HCT116 (cell line): ENCODE measurements around the gene MAPK8IP3. TPM values are rescaled to one million over a fixed set of nuclear protein-coding genes. Genes with fewer than 3 reads are reported as not detected.
A peak's percentile ranks its signal among the peaks of the same experiment; 100 is the strongest.

Experiments
- ATAC-seq: fragments of 200-7000 bp; cut with Tn5 transposase; 2 replicates; pipeline ENCODE4 v1.9.1; 2020; ENCODE audit warnings: mild to moderate bottlenecking, moderate library complexity
- BruUV-seq: library from RNA; stranded (reverse); fragments of 400-500 nt; replicated peaks from 2 replicates; lab custom pipeline; 2021; lab: Mats Ljungman, UMichigan
- CTCF ChIA-PET: fragments of 300-600 bp; sonication (Branson Sonifier 250); formaldehyde crosslinking; loops from one replicate; lab custom pipeline; 2021; ENCODE audit warnings: antibody characterized with exemption; lab: Charles Lee
- POLR2A ChIA-PET: fragments of 300-600, 350-600 bp; sonication (Branson Sonifier 250); formaldehyde crosslinking; loops from one replicate; lab custom pipeline; 2021; ENCODE audit warnings: antibody characterized with exemption; lab: Charles Lee
- RAD21 ChIA-PET, 2 experiments: fragments of 300-600 bp; sonication (Branson Sonifier 250); formaldehyde crosslinking; loops; one replicate each; lab custom pipeline; 2023; ENCODE audit warnings: low total read pairs in 2 of 2; ENCODE audit not compliant: uncharacterized antibody in 2 of 2, unreplicated experiment in 2 of 2, low non-redundant PET in 1 of 2; lab: Charles Lee
- DNase-seq: peaks from one replicate; pipeline ENCODE4 v3.0.0-alpha.2; 2010; ENCODE audit warnings: low read depth, low spot score
- H2AFZ ChIP-seq: fragments of 200-600 bp; shearing (Covaris generic), sonication (generic); 2 replicates; pipeline ENCODE4 v1.6.1; 2017; ENCODE audit warnings: low read depth, mixed run types, mixed read lengths, antibody characterized with exemption, low read length; ENCODE audit not compliant: poor library complexity, severe bottlenecking
- H3K27ac ChIP-seq: 2 replicates; pipeline ENCODE4 v1.5.1; 2012; ENCODE audit warnings: low read depth, low read length
- H3K27me3 ChIP-seq: fragments of 200-600 bp; sonication (generic); 2 replicates; pipeline ENCODE4 v1.6.1; 2016; ENCODE audit warnings: mixed run types, low read length, mixed read lengths; ENCODE audit not compliant: insufficient read depth
- H3K36me3 ChIP-seq, 2 experiments: fragments of 200-500 bp in 1 of 2; fragments of 200-600 bp in 1 of 2; sonication (Bioruptor generic) in 1 of 2; sonication (generic) in 1 of 2; 2 replicates each; pipeline versions ENCODE4 v1.5.1 to v1.6.1; 2014 to 2016; ENCODE audit warnings: low read length in 2 of 2, inconsistent platforms in 1 of 2, mixed read lengths in 1 of 2, mixed run types in 1 of 2; ENCODE audit not compliant: insufficient read depth in 2 of 2, control insufficient read depth in 1 of 2
- H3K4me1 ChIP-seq, 2 experiments: fragments of 200-600 bp in 1 of 2; sonication (generic) in 1 of 2; 2 replicates each; pipeline versions ENCODE4 v1.5.1 to v1.6.1; 2012 to 2017; ENCODE audit warnings: low read length in 2 of 2, inconsistent platforms in 1 of 2, mild to moderate bottlenecking in 1 of 2, mixed read lengths in 1 of 2, mixed run types in 1 of 2, moderate library complexity in 1 of 2; ENCODE audit not compliant: insufficient read depth in 2 of 2, control insufficient read depth in 1 of 2
- H3K4me2 ChIP-seq: fragments of 200-600 bp; sonication (generic); 2 replicates; pipeline ENCODE4 v1.6.1; 2017; ENCODE audit warnings: mixed run types, low read length, mixed read lengths
- H3K4me3 ChIP-seq, 2 experiments: fragments of 200-600 bp in 1 of 2; sonication (generic) in 1 of 2; replicated peaks in 1 of 2; 2 replicates each; pipeline ENCODE4 v1.5.1; 2011 to 2016; ENCODE audit warnings: low read length in 2 of 2, control low read depth in 1 of 2, low read depth in 1 of 2, mild to moderate bottlenecking in 1 of 2, mixed read lengths in 1 of 2, mixed run types in 1 of 2
- H3K79me2 ChIP-seq: fragments of 200-600 bp; sonication (generic); 2 replicates; pipeline ENCODE4 v1.6.1; 2017; ENCODE audit warnings: mild to moderate bottlenecking, mixed run types, low read length, moderate library complexity, mixed read lengths; ENCODE audit not compliant: insufficient read depth
- H3K9ac ChIP-seq: fragments of 200-600 bp; sonication (generic); 2 replicates; pipeline ENCODE4 v1.6.1; 2016; ENCODE audit warnings: low read length, mixed read lengths
- H3K9me2 ChIP-seq: fragments of 200-600 bp; sonication (generic), shearing (Covaris generic); 2 replicates; pipeline ENCODE4 v1.6.1; 2017; ENCODE audit warnings: mixed run types, mild to moderate bottlenecking, moderate library complexity; ENCODE audit not compliant: insufficient read depth
- H3K9me3 ChIP-seq, 2 experiments: fragments of 200-500 bp in 1 of 2; fragments of 200-600 bp in 1 of 2; sonication (Bioruptor generic) in 1 of 2; sonication (generic) in 1 of 2; 2 replicates each; pipeline ENCODE4 v1.6.1; 2014 to 2017; ENCODE audit warnings: low read length in 2 of 2, mixed read lengths in 2 of 2, inconsistent platforms in 1 of 2, low read depth in 1 of 2, mild to moderate bottlenecking in 1 of 2, mixed run types in 1 of 2, moderate library complexity in 1 of 2; ENCODE audit not compliant: control insufficient read depth in 1 of 2, insufficient read depth in 1 of 2
- H4K20me1 ChIP-seq: fragments of 200-600 bp; sonication (generic), shearing (Covaris generic); 2 replicates; pipeline ENCODE4 v1.6.1; 2017; ENCODE audit warnings: mixed run types, mild to moderate bottlenecking, moderate library complexity; ENCODE audit not compliant: insufficient read depth
- EGR1 ChIP-seq: IDR thresholded peaks from 2 replicates; pipeline ENCODE4 v1.6.1; 2012; ENCODE audit warnings: low read depth
- POLR2A ChIP-seq: IDR thresholded peaks from 2 replicates; pipeline ENCODE4 v1.7.0; 2011; ENCODE audit warnings: borderline replicate concordance; ENCODE audit not compliant: insufficient read depth, insufficient read length; ENCODE audit errors: extremely low read depth
- POLR2AphosphoS5 ChIP-seq: IDR thresholded peaks from 2 replicates; pipeline ENCODE4 v1.6.1; 2011; ENCODE audit warnings: mild to moderate bottlenecking, low read depth, low read length, moderate library complexity
- SIN3A ChIP-seq: IDR thresholded peaks from 2 replicates; pipeline ENCODE4 v1.6.1; 2012; ENCODE audit warnings: low read depth
- SP1 ChIP-seq: IDR thresholded peaks from 2 replicates; pipeline ENCODE4 v1.6.1; 2012; ENCODE audit warnings: low read depth
- SRF ChIP-seq: IDR thresholded peaks from 2 replicates; pipeline ENCODE4 v1.6.1; 2012; ENCODE audit warnings: low read depth
- ZFX ChIP-seq: fragments of 450-650 bp; IDR thresholded peaks from 2 replicates; pipeline ENCODE4 v1.6.1; 2017
- ZNF274 ChIP-seq: fragments of 200-500 bp; sonication (Bioruptor generic); IDR thresholded peaks from 2 replicates; pipeline ENCODE4 v1.6.1; 2014; ENCODE audit warnings: mild to moderate bottlenecking, low read depth, low read length, inconsistent platforms
- intact Hi-C: fragments of 100-400 bp; cut with micrococcal nuclease; formaldehyde crosslinking; loops from 2 replicates; pipeline ENCODE4 v1.10.0; 2022
- total RNA-seq: library from RNA; stranded (reverse); gene quantifications from one replicate; pipeline ENCODE4 v1.2.1, GENCODE V29; 2021; ENCODE audit not compliant: unreplicated experiment
- TF ChIP-seq, protein P1 (sequence below): IDR thresholded peaks from 2 replicates; pipeline ENCODE4 v1.6.1; 2012

MAPK8IP3 gene
- total RNA-seq, 1 experiment from 2014 or later = 75.3 TPM

DNA sequence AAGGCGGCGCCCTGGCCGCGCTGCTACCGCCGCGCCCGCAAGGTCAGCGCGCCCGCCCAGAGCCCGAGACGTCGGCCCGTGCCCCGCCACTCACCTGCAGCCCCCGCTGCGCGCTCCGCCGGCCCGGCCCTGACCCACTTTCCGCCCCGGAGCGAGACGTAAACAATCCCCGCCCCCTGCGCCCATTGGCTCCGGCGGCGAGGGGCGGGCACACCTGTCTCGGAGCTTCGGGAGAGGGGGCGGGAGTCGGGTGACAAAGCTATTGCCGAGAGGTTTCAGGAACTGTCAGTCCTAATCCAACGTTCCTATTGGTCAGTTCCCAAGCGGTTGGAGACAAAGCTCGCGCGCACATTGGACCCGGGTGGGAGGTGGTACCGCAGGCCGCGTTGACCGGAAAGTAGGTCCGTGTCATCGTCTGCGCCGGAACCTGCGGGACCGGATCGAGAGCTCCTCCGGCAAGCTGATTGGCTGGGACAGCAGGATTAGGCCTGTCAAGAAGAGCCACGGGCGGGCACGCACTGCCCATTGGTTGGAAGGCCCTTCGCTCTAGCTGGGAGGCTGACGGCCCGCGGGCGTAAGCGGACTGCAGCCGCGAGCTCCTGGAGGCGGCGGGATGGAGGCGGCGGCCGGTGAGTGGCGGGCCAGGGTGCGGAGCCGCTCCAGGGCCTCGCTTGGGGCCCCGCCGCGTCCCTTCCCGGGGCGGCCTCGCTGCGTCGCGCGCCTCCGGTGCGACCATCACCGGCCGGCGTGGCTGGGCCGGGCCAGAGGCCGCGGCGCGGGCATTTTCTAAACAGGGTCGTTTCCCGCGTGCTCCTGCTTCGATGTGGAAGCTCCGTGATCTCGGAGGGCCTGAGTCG, 76.6 kb downstream of the MAPK8IP3 start, which contains the start of the genes NUBP2 and SPSB3:
Gene NUBP2, plus strand, starts transcription at position 553 of the 857 bp plus-strand sequence. Its CDS starts 61 bp downstream, at position 614.
Gene SPSB3, minus strand, starts transcription at position 164 of the 857 bp plus-strand sequence. CDS start 1,088 bp downstream, outside the sequence.
- ATAC-seq = peak; percentile 84
- ChIA-PET CTCF (interaction anchor here (0.9 to 1.2 kb wide), 6 partner anchors 8 to 358 kb away, joined by 3 to 13 read pairs (median 5); partner anchors contain the start of genes EME2, MAPK8IP3 and MRPS34), RAD21 (no interaction called here), POLR2A (interaction anchor here (1.1 to 1.4 kb wide), 5 partner anchors 11 to 373 kb away, joined by 4 to 23 read pairs (median 6); partner anchors contain the start of genes EME2, FAHD1, HAGH and MRPS34)
- H3K4me1 ChIP-seq = peaks cover 0 to 22% of the 10 kb centered on the region in 2 experiments; a peak in 3 of 4 replicates
- BruUV-seq = no TSS peak
- H3K9me2 ChIP-seq = no peaks in the 10 kb centered on the region
- H3K9me3 ChIP-seq = no peaks in the 10 kb centered on the region
- peak within 1 kb of the TSS; percentile 80 to 88 for H3K4me3 ChIP-seq
- peak within 1 kb of the TSS; percentile 78 for H3K27ac ChIP-seq
- intact Hi-C loops = loop anchor here (1.0 to 2.0 kb wide), 2 partner anchors 9 to 44 kb away; partner anchors contain the start of genes FAHD1, HAGH and MRPS34
- TF ChIP-seq ZNF274 (no peak), SIN3A (peak; percentile 68), SRF (peak; percentile 92; the same call in 1 of the 2 replicates), SP1 (peak; percentile 100), ZFX (peak; percentile 63; the same call in 1 of the 2 replicates), POLR2A (no peak), EGR1 (peak; percentile 74), POLR2AphosphoS5 (peak; percentile 57; the same call in 1 of the 2 replicates)
- TF ChIP-seq, protein P1, sequence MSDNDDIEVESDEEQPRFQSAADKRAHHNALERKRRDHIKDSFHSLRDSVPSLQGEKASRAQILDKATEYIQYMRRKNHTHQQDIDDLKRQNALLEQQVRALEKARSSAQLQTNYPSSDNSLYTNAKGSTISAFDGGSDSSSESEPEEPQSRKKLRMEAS = peak; percentile 72; the same call in 1 of the 2 replicates
- peak within 1 kb of the TSS; percentile 97 for H3K4me2 ChIP-seq
- no peaks in the 10 kb centered on the region for H4K20me1 ChIP-seq
- H3K27me3 ChIP-seq = no peaks in the 10 kb centered on the region
- H3K36me3 ChIP-seq = peaks cover 0 to 5% of the 10 kb centered on the region in 2 experiments; a peak in 2 of 4 replicates
- DNase-seq = peak; percentile 100
- peaks cover 53% of the 10 kb centered on the region for H3K79me2 ChIP-seq
- H3K9ac ChIP-seq = peak within 1 kb of the TSS; percentile 97
- H2AFZ ChIP-seq = no peak within 1 kb of the TSS
